ENCODE data around the gene KSR2. TPM values are rescaled to one million over a fixed set of nuclear protein-coding genes. Genes with fewer than 3 reads are reported as not detected.

KSR2 gene
- total and polyA plus RNA-seq, 2 donors (not counting 3 experiments of a cell fraction or from before 2014, with no cell fraction given): 2.1 to 5.2 TPM

GRCh38 chr12:117699575-117699974 lies 269.2 kb downstream of the KSR2 start:
- TF ChIP-seq GATA2 (IDR thresholded peaks at IDR 0.05; ENCODE audit: insufficient read depth, insufficient read length, low read depth, low read length) (no peak), POLR2A (IDR thresholded peaks at IDR 0.05; ENCODE audit: low read depth, low read length) (no peak), EZH2 (IDR thresholded peaks at IDR 0.05; ENCODE audit: borderline replicate concordance, low read depth, low read length, severe bottlenecking) (no peak), MYC (IDR thresholded peaks at IDR 0.05; ENCODE audit: low read depth, low read length) (no peak), CTCF (IDR thresholded peaks at IDR 0.05; ENCODE audit: extremely low read depth in 1 of 2, insufficient read depth in 1 of 2, low read depth in 1 of 2, low read length in 2 of 2) (no peak), POLR2AphosphoS5 (IDR thresholded peaks at IDR 0.05; ENCODE audit: insufficient read depth, low read depth, low read length) (no peak)
- intact Hi-C loops (cut with micrococcal nuclease) (no loop called here), dilution Hi-C loops (cut with MboI; ENCODE audit: extremely low pct_ligation_motif_present, low sequenced_read_pairs) (no loop called here)
- Histone ChIP-seq H3K9me3 (replicated peaks; ENCODE audit: control insufficient read depth, insufficient read depth, low read length) (no peaks in the 10 kb centered on the region), H3K4me1 (ENCODE audit: control insufficient read depth, extremely low read depth, insufficient read depth, low read length) (no peaks in the 10 kb centered on the region), H3K9ac (replicated peaks; ENCODE audit: extremely low read depth, insufficient read depth, low read length) (no peak overlapping the region), H3K4me2 (ENCODE audit: insufficient read depth, low read length) (no peak overlapping the region), H2AFZ (ENCODE audit: low read depth, low read length) (no peak overlapping the region), H4K20me1 (replicated peaks; ENCODE audit: control insufficient read depth, extremely low read depth, insufficient read depth, low read length) (no peaks in the 10 kb centered on the region), H3K4me3 (replicated peaks in 1 of 3; ENCODE audit: insufficient read depth in 1 of 3, low read depth in 1 of 3, low read length in 3 of 3) (no peak overlapping the region), H3K27ac (ENCODE audit: insufficient read depth, low read depth, low read length) (no peak overlapping the region), H3K36me3 (ENCODE audit: control insufficient read depth in 2 of 2, extremely low read depth in 1 of 2, insufficient read depth in 2 of 2, low read length in 2 of 2) (no peaks in the 10 kb centered on the region), H3K9me1 (replicated peaks; ENCODE audit: control insufficient read depth, extremely low read depth, insufficient read depth, low read length) (no peaks in the 10 kb centered on the region), H3K27me3 (ENCODE audit: control insufficient read depth in 2 of 2, insufficient read depth in 2 of 2, low read length in 2 of 2) (no peaks in the 10 kb centered on the region), H3K79me2 (ENCODE audit: control insufficient read depth, insufficient read depth, low read length) (no peaks in the 10 kb centered on the region)
- no TSS peak for BruUV-seq (replicated peaks)
- DNase-seq (ENCODE audit: low read depth, low spot score): no peak
- CTCF ChIA-PET: no interaction called here
- no peak for FAIRE-seq
- POLR2A ChIA-PET: no interaction called here

GRCh38 chr12:117699118-117699517 lies 269.7 kb downstream of the KSR2 start:
- Histone ChIP-seq H3K4me1 (ENCODE audit: control insufficient read depth, extremely low read depth, insufficient read depth, low read length) (no peaks in the 10 kb centered on the region), H3K9me3 (replicated peaks; ENCODE audit: control insufficient read depth, insufficient read depth, low read length) (no peaks in the 10 kb centered on the region), H3K27me3 (ENCODE audit: control insufficient read depth in 2 of 2, insufficient read depth in 2 of 2, low read length in 2 of 2) (no peaks in the 10 kb centered on the region), H3K79me2 (ENCODE audit: control insufficient read depth, insufficient read depth, low read length) (no peaks in the 10 kb centered on the region), H4K20me1 (replicated peaks; ENCODE audit: control insufficient read depth, extremely low read depth, insufficient read depth, low read length) (no peaks in the 10 kb centered on the region), H3K9me1 (replicated peaks; ENCODE audit: control insufficient read depth, extremely low read depth, insufficient read depth, low read length) (no peaks in the 10 kb centered on the region), H3K4me3 (replicated peaks in 1 of 3; ENCODE audit: insufficient read depth in 1 of 3, low read depth in 1 of 3, low read length in 3 of 3) (no peak overlapping the region), H2AFZ (ENCODE audit: low read depth, low read length) (no peak overlapping the region), H3K9ac (replicated peaks; ENCODE audit: extremely low read depth, insufficient read depth, low read length) (no peak overlapping the region), H3K4me2 (ENCODE audit: insufficient read depth, low read length) (no peak overlapping the region), H3K27ac (ENCODE audit: insufficient read depth, low read depth, low read length) (no peak overlapping the region), H3K36me3 (ENCODE audit: control insufficient read depth in 2 of 2, extremely low read depth in 1 of 2, insufficient read depth in 2 of 2, low read length in 2 of 2) (no peaks in the 10 kb centered on the region)
- TF ChIP-seq CTCF (IDR thresholded peaks at IDR 0.05; ENCODE audit: extremely low read depth in 1 of 2, insufficient read depth in 1 of 2, low read depth in 1 of 2, low read length in 2 of 2) (no peak), FOS (IDR thresholded peaks at IDR 0.05; ENCODE audit: borderline replicate concordance, insufficient read depth, low read length) (no peak), MAX (IDR thresholded peaks at IDR 0.05; ENCODE audit: insufficient read depth, insufficient read length) (no peak), GATA2 (IDR thresholded peaks at IDR 0.05; ENCODE audit: insufficient read depth, insufficient read length, low read depth, low read length) (no peak), POLR2AphosphoS5 (IDR thresholded peaks at IDR 0.05; ENCODE audit: insufficient read depth, low read depth, low read length) (no peak), POLR2A (IDR thresholded peaks at IDR 0.05; ENCODE audit: low read depth, low read length) (no peak), EZH2 (IDR thresholded peaks at IDR 0.05; ENCODE audit: borderline replicate concordance, low read depth, low read length, severe bottlenecking) (no peak), MYC (IDR thresholded peaks at IDR 0.05; ENCODE audit: low read depth, low read length) (no peak), JUN (IDR thresholded peaks at IDR 0.05; ENCODE audit: borderline replicate concordance, insufficient read depth, insufficient read length, low read depth) (no peak)
- no peak for DNase-seq (ENCODE audit: low read depth, low spot score)
- no peak for FAIRE-seq
- dilution Hi-C loops (cut with MboI; ENCODE audit: extremely low pct_ligation_motif_present, low sequenced_read_pairs): no loop called here
- POLR2A ChIA-PET: no interaction called here
- BruUV-seq (replicated peaks): no TSS peak
- intact Hi-C loops (cut with micrococcal nuclease): no loop called here
- CTCF ChIA-PET: no interaction called here

Measured in endothelial cell of umbilical vein (primary cell).